Kidney (tissue), 14 donors: ENCODE results near the gene TNIP1. TPM values are rescaled to one million over a fixed set of nuclear protein-coding genes. Genes with fewer than 3 reads are reported as not detected.

Experiments used
- DNase-seq, 5 donors: peaks; one replicate each; pipeline ENCODE4 v3.0.0-alpha.2; 2013 to 2020
- FAIRE-seq: peaks from 2 replicates; lab custom pipeline; 2012; peaks lifted over from hg19 to GRCh38; lab: Jason Lieb, UNC
- H3K27ac ChIP-seq, 2 donors: one replicate each; pipeline ENCODE4 v1.7.0; 2013; ENCODE audit warnings: low read depth in 2 of 2, low read length in 2 of 2, inconsistent platforms in 1 of 2
- H3K27me3 ChIP-seq: one replicate; pipeline ENCODE4 v1.7.1; 2013; ENCODE audit warnings: low read length, inconsistent platforms; ENCODE audit not compliant: control insufficient read depth, insufficient read depth
- H3K36me3 ChIP-seq, 3 donors: one replicate each; pipeline versions ENCODE4 v1.7.0 to v1.7.1; 2013; ENCODE audit warnings: low read length in 3 of 3, control low read depth in 1 of 3, inconsistent platforms in 1 of 3; ENCODE audit not compliant: insufficient read depth in 3 of 3, control insufficient read depth in 2 of 3
- H3K4me1 ChIP-seq, 3 donors: one replicate each; pipeline versions ENCODE4 v1.7.0 to v1.7.1; 2013; ENCODE audit warnings: low read length in 3 of 3, inconsistent platforms in 1 of 3, low read depth in 1 of 3; ENCODE audit not compliant: control insufficient read depth in 2 of 3, insufficient read depth in 2 of 3
- H3K4me3 ChIP-seq, 3 donors: one replicate each; pipeline versions ENCODE4 v1.7.0 to v1.8.1; 2013; ENCODE audit warnings: low read length in 3 of 3, control low read depth in 1 of 3, inconsistent platforms in 1 of 3
- H3K9ac ChIP-seq, 3 donors: one replicate each; pipeline versions ENCODE4 v1.7.0 to v1.7.1; 2013; ENCODE audit warnings: low read length in 3 of 3, control low read depth in 1 of 3, inconsistent platforms in 1 of 3
- H3K9me3 ChIP-seq, 3 donors: one replicate each; pipeline versions ENCODE4 v1.7.0 to v1.7.1; 2013; ENCODE audit warnings: low read length in 3 of 3, control low read depth in 1 of 3, inconsistent platforms in 1 of 3; ENCODE audit not compliant: control insufficient read depth in 2 of 3, insufficient read depth in 1 of 3
- intact Hi-C: fragments of 100-400 bp; cut with DNase I; formaldehyde crosslinking; loops from one replicate; pipeline ENCODE4 v1.11.1; 2022
- polyA plus RNA-seq: library from polyadenylated mRNA; stranded (reverse); fragments of 350-450 nt; fragmentation: Illumina TruSeq; extraction: RNeasy Lipid Tissue Mini Kit (QIAGEN cat#74804); gene quantifications from one replicate; pipeline ENCODE4 v1.2.3, GENCODE V29; 2014; ENCODE audit warnings: low read depth, low replicate concordance; ENCODE audit not compliant: insufficient read depth
- total RNA-seq: library from RNA; stranded (reverse); fragmentation: NEBNext Ultra II Directional; extraction: Animal tissue kit (Norgen Biotek cat#: 25700); gene quantifications from one replicate; pipeline ENCODE4 v1.2.1, GENCODE V29; 2021
- TF ChIP-seq, protein P1 (sequence below): IDR thresholded peaks from 3 replicates; pipeline ENCODE4 v1.5.1; 2012; ENCODE audit warnings: mild to moderate bottlenecking, moderate library complexity, borderline replicate concordance; ENCODE audit not compliant: insufficient read depth; ENCODE audit errors: extremely low read depth
- donor health status: control.
- donor health status: control.
- donor health status: control.
- donor health status: control.
- donor health status: control.
- donor health status: DM: yes; HTN: yes; CAD: no.
- donor health status: Normal renal cell carcinoma (clear cell type).

The TNIP1 gene
- total and polyA plus RNA-seq, 2 donors from 2014 or later, result 109 to 132 TPM

DNA sequence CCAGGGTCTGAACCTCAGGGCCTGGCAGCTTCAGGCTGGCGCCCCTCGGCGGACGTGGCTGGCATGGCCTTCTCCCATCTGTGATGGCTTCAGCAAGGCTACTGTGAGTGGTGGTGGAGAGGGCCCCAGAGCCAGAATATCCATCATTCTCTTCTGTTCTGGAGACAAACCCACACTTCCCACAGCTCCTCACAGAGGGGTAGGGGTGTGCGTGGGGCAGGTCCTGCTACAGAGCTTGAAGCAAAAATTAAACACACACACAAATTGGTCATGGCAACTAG lies 50.8 kb downstream of the TNIP1 start:
- Histone ChIP-seq H3K9ac (no peak overlapping the region), H3K27me3 (no peaks in the 10 kb centered on the region), H3K4me3 (no peak overlapping the region), H3K36me3 (peaks cover 2 to 72% (median 63%) of the 10 kb centered on the region in 3 donors), H3K9me3 (no peaks in the 10 kb centered on the region), H3K4me1 (peaks cover 0 to 12% (median 12%) of the 10 kb centered on the region in 3 donors), H3K27ac (no peak overlapping the region)
- TF ChIP-seq, protein P1, sequence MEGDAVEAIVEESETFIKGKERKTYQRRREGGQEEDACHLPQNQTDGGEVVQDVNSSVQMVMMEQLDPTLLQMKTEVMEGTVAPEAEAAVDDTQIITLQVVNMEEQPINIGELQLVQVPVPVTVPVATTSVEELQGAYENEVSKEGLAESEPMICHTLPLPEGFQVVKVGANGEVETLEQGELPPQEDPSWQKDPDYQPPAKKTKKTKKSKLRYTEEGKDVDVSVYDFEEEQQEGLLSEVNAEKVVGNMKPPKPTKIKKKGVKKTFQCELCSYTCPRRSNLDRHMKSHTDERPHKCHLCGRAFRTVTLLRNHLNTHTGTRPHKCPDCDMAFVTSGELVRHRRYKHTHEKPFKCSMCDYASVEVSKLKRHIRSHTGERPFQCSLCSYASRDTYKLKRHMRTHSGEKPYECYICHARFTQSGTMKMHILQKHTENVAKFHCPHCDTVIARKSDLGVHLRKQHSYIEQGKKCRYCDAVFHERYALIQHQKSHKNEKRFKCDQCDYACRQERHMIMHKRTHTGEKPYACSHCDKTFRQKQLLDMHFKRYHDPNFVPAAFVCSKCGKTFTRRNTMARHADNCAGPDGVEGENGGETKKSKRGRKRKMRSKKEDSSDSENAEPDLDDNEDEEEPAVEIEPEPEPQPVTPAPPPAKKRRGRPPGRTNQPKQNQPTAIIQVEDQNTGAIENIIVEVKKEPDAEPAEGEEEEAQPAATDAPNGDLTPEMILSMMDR, result peak; percentile 16
- FAIRE-seq (no peak), DNase-seq (no peak)
- intact Hi-C loops, result no loop called here

DNA sequence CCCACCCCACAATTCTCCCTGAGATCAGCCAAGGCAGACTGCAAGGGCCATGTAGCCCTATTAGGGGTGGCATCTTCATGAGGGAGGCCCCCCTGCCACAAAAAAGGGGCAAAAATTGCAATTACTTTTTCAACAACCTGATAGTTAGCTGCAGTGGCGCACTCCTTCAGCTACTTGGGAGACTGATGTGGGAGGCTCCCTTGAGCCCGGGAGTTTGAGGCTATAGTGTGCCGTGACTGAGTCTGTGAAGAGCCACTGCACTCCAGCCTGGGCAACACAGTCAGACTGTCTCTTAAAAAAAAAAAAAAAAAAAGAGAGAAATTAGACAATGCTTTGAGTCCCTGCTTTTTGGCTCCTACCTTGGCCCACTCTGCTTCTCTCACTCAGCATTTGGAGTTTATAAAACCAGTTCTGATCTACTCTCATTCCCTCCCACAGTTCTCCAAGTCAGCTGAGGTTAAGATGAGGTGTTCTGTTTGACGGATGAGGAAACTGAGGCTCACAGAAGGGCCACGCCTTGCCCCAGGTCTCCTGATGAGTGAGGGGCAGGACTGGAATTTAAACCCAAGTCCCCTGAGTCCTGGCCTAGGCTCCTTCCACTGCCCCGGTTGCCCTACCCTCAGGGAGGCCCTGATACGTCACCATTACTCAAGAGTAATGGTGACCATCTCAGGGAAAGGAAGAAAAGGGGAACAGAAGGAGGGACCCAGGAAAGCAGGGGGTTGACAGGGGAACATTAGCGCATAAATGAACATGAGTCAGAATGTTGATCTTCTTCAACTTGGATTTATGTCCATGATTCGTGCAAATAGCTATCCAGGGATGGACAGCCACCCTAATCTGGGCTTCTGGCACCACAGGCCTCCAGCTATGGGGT lies 51.4 kb downstream of the TNIP1 start:
- FAIRE-seq, result no peak
- peaks cover 2 to 72% (median 61%) of the 10 kb centered on the region in 3 donors for H3K36me3 ChIP-seq

DNA sequence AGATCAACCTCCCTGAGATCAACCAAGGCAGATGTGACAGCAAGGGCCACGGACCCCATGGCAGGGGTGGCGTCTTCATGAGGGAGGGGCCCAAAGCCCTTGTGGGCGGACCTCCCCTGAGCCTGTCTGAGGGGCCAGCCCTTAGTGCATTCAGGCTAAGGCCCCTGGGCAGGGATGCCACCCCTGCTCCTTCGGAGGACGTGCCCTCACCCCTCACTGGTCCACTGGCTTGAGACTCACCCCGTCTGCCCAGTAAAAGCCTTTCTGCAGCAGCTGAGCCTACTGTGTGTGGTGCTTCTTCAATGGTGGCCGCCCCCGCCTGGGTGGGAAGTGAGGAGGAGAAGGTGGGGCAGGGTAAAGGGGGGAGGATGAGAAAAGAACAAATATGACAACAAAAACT lies 52.1 kb downstream of the TNIP1 start:
- peaks cover 0 to 24% (median 21%) of the 10 kb centered on the region in 3 donors for H3K4me1 ChIP-seq
- H3K36me3 ChIP-seq, result peaks cover 2 to 72% (median 61%) of the 10 kb centered on the region in 3 donors
- no peak for DNase-seq
- TF ChIP-seq, protein P1, result no peak
- H3K4me3 ChIP-seq, result no peak overlapping the region
- intact Hi-C loops, result no loop called here
- H3K27me3 ChIP-seq, result no peaks in the 10 kb centered on the region
- no peak overlapping the region for H3K9ac ChIP-seq
- no peak for FAIRE-seq
- H3K27ac ChIP-seq, result no peak overlapping the region
- H3K9me3 ChIP-seq, result no peaks in the 10 kb centered on the region

More for the DNA sequence above, 51.4 kb downstream of the TNIP1 start:
- no peak overlapping the region for H3K4me3 ChIP-seq
- H3K9ac ChIP-seq, result no peak overlapping the region
- peaks cover 0 to 17% (median 14%) of the 10 kb centered on the region in 3 donors for H3K4me1 ChIP-seq
- no peak for DNase-seq
- no peaks in the 10 kb centered on the region for H3K9me3 ChIP-seq
- H3K27ac ChIP-seq, result peak overlapping the region in 1 of 2 donors; percentile 10
- intact Hi-C loops, result no loop called here
- TF ChIP-seq, protein P1, result no peak
- no peaks in the 10 kb centered on the region for H3K27me3 ChIP-seq
